ENCODE results near the gene CLDN12. TPM values are rescaled to one million over a fixed set of nuclear protein-coding genes. Genes with fewer than 3 reads are reported as not detected.

CLDN12 gene
- polyA plus RNA-seq, 3 donors = 0.32 to 0.99 (median 0.60) TPM

- no peak for TF ChIP-seq CTCF (IDR thresholded peaks at IDR 0.05)
- Mint-ChIP-seq H3K9me3 (no peaks in the 10 kb centered on the region), H3K4me3 (no peak overlapping the region), H3K27ac (no peak overlapping the region), H3K36me3 (no peaks in the 10 kb centered on the region), H3K27me3 (ENCODE audit: low read depth in 3 of 3) (peaks cover 3 to 11% (median 6%) of the 10 kb centered on the region in 3 donors), H3K4me1 (peaks cover 14% of the 10 kb centered on the region)
- no peak for DNase-seq
- Histone ChIP-seq H3K4me2 (replicated peaks; ENCODE audit: extremely low read depth, low read length, poor library complexity, severe bottlenecking) (no peak overlapping the region), H3K79me2 (ENCODE audit: insufficient read depth, low read length) (no peaks in the 10 kb centered on the region), H3K4me3 (replicated peaks in 1 of 3; ENCODE audit: low read depth in 2 of 3, low read length in 3 of 3) (no peak overlapping the region), H2AFZ (ENCODE audit: insufficient read depth, low read depth, low read length, poor library complexity, severe bottlenecking) (no peak overlapping the region), H4K20me1 (ENCODE audit: insufficient read depth, low read length) (no peaks in the 10 kb centered on the region), H3K27me3 (ENCODE audit: control insufficient read depth in 2 of 2, insufficient read depth in 2 of 2, low read length in 2 of 2) (no peaks in the 10 kb centered on the region), H3K36me3 (replicated peaks in 1 of 2; ENCODE audit: control insufficient read depth in 1 of 2, insufficient read depth in 2 of 2, low read length in 2 of 2) (no peaks in the 10 kb centered on the region), H3K9me3 (replicated peaks in 1 of 2; ENCODE audit: control insufficient read depth in 1 of 2, insufficient read depth in 1 of 2, low read length in 2 of 2) (no peaks in the 10 kb centered on the region), H3K9ac (ENCODE audit: insufficient read depth, low read length, poor library complexity, severe bottlenecking) (no peak overlapping the region), H3K27ac (ENCODE audit: low read depth in 1 of 2, low read length in 2 of 2) (no peak overlapping the region), H3K4me1 (ENCODE audit: control insufficient read depth in 1 of 2, insufficient read depth in 2 of 2, low read length in 2 of 2) (peaks cover 0 to 6% of the 10 kb centered on the region in 2 donors)
- intact Hi-C loops (cut with micrococcal nuclease) = loop anchor here (5.0 to 10.0 kb wide), 2 partner anchors 169 to 577 kb away; no protein-coding TSS in a partner anchor
- WGBS (ENCODE audit: insufficient coverage) = no CpG with 5 or more reads among the region's 2 CpGs
Measured at GRCh38 chr7:90458104-90458503, 54.8 kb downstream of the CLDN12 start.

- Mint-ChIP-seq H3K27me3 (ENCODE audit: low read depth in 3 of 3) (peaks cover 3 to 9% (median 6%) of the 10 kb centered on the region in 3 donors), H3K36me3 (no peaks in the 10 kb centered on the region)
- WGBS (ENCODE audit: insufficient coverage) = 89% methylated on average over 2 of the region's 4 CpGs
Measured at GRCh38 chr7:90459888-90460287, 56.6 kb downstream of the CLDN12 start.

More at GRCh38 chr7:90459888-90460287, 56.6 kb downstream of the CLDN12 start:
- Mint-ChIP-seq H3K4me1 (peaks cover 21% of the 10 kb centered on the region), H3K9me3 (peaks cover 0 to 12% (median 1%) of the 10 kb centered on the region in 7 donors), H3K27ac (no peak overlapping the region), H3K4me3 (no peak overlapping the region)
- Histone ChIP-seq H3K27me3 (ENCODE audit: control insufficient read depth in 2 of 2, insufficient read depth in 2 of 2, low read length in 2 of 2) (no peaks in the 10 kb centered on the region), H2AFZ (ENCODE audit: insufficient read depth, low read depth, low read length, poor library complexity, severe bottlenecking) (no peak overlapping the region), H3K4me1 (ENCODE audit: control insufficient read depth in 1 of 2, insufficient read depth in 2 of 2, low read length in 2 of 2) (peaks cover 0 to 6% of the 10 kb centered on the region in 2 donors), H3K79me2 (ENCODE audit: insufficient read depth, low read length) (no peaks in the 10 kb centered on the region), H4K20me1 (ENCODE audit: insufficient read depth, low read length) (no peaks in the 10 kb centered on the region), H3K9ac (ENCODE audit: insufficient read depth, low read length, poor library complexity, severe bottlenecking) (no peak overlapping the region), H3K36me3 (replicated peaks in 1 of 2; ENCODE audit: control insufficient read depth in 1 of 2, insufficient read depth in 2 of 2, low read length in 2 of 2) (no peaks in the 10 kb centered on the region), H3K9me3 (replicated peaks in 1 of 2; ENCODE audit: control insufficient read depth in 1 of 2, insufficient read depth in 1 of 2, low read length in 2 of 2) (peaks cover 0 to 8% of the 10 kb centered on the region in 2 donors), H3K4me2 (replicated peaks; ENCODE audit: extremely low read depth, low read length, poor library complexity, severe bottlenecking) (no peak overlapping the region), H3K4me3 (replicated peaks in 1 of 3; ENCODE audit: low read depth in 2 of 3, low read length in 3 of 3) (no peak overlapping the region), H3K27ac (ENCODE audit: low read depth in 1 of 2, low read length in 2 of 2) (no peak overlapping the region)
- intact Hi-C loops (cut with micrococcal nuclease) = loop anchor here (2.0 to 10.0 kb wide), 3 partner anchors 59 to 575 kb away; no protein-coding TSS in a partner anchor
- no peak for TF ChIP-seq CTCF (IDR thresholded peaks at IDR 0.05)
- DNase-seq = no peak
